Left colon (tissue), 2 donors: Measurements from ENCODE around the gene XXYLT1. TPM values are rescaled to one million over a fixed set of nuclear protein-coding genes. Genes with fewer than 3 reads are reported as not detected.
"Not testable (repeated sequence)": the region's sequence is repeated elsewhere in the genome, so short reads cannot be mapped to it uniquely, and the experiment has no call there.

ENCODE experiments used
- ATAC-seq: fragments of 200-7000 bp; cut with Tn5 transposase; one replicate; pipeline ENCODE4 v1.9.1; 2020; ENCODE audit warnings: mild to moderate bottlenecking, moderate library complexity
- DNase-seq, 2 donors: peaks; one replicate each; pipeline ENCODE4 v3.0.0-alpha.2; 2020
- intact Hi-C, 2 donors: fragments of 100-400 bp; cut with DNase I in 1 of 2; cut with micrococcal nuclease in 1 of 2; formaldehyde crosslinking; loops; one replicate each; pipeline versions ENCODE4 v1.11.2 to v1.14.0; 2022; cut with DNase I, micrococcal nuclease
- total RNA-seq, 2 donors: library from RNA; stranded (reverse); fragmentation: NEBNext Ultra II Directional; extraction: Animal tissue kit (Norgen Biotek cat#: 25700); gene quantifications; one replicate each; pipeline ENCODE4 v1.2.1, GENCODE V29; 2021
- donor health status: DM: no; HTN: no; CAD: no.
- donor health status: DM: yes; HTN: yes; CAD: no.

XXYLT1 gene
- total RNA-seq, 2 donors from 2014 or later = 8.0 to 13.5 TPM

- intact Hi-C loops = no loop called here
- no peak for ATAC-seq
- DNase-seq = no peak
Measured at GRCh38 chr3:195203606-195204005, 67.4 kb downstream of the XXYLT1 start.

GRCh38 chr3:195201295-195201694 lies 69.7 kb downstream of the XXYLT1 start:
- ATAC-seq (no peak), DNase-seq (no peak)
- intact Hi-C loops = no loop called here

GRCh38 chr3:195200010-195200822 lies 70.7 kb downstream of the XXYLT1 start:
- ATAC-seq (no peak), DNase-seq (no peak)
- intact Hi-C loops = no loop called here

- intact Hi-C loops = no loop called here
- no peak for ATAC-seq
- no peak for DNase-seq
Measured at GRCh38 chr3:195198426-195199346, 72.3 kb downstream of the XXYLT1 start.

GRCh38 chr3:195197765-195198425 lies 73.1 kb downstream of the XXYLT1 start:
- ATAC-seq = no peak
- intact Hi-C loops = no loop called here
- no peak for DNase-seq

GRCh38 chr3:195196266-195196665 lies 74.7 kb downstream of the XXYLT1 start:
- DNase-seq (no peak), ATAC-seq (no peak)
- intact Hi-C loops = no loop called here

GRCh38 chr3:195195321-195196209 lies 75.4 kb downstream of the XXYLT1 start:
- no peak for DNase-seq

GRCh38 chr3:195194559-195195206 lies 76.3 kb downstream of the XXYLT1 start:
- intact Hi-C loops = no loop called here

More at GRCh38 chr3:195195321-195196209, 75.4 kb downstream of the XXYLT1 start:
- no peak for ATAC-seq
- intact Hi-C loops = no loop called here

GRCh38 chr3:195191580-195191979 lies 79.4 kb downstream of the XXYLT1 start:
- intact Hi-C loops = no loop called here
- no peak for ATAC-seq

More at GRCh38 chr3:195194559-195195206, 76.3 kb downstream of the XXYLT1 start:
- ATAC-seq (no peak), DNase-seq (no peak)

GRCh38 chr3:195189821-195190220 lies 81.1 kb downstream of the XXYLT1 start:
- intact Hi-C loops = no loop called here
- ATAC-seq = no peak

More at GRCh38 chr3:195191580-195191979, 79.4 kb downstream of the XXYLT1 start:
- no peak for DNase-seq

GRCh38 chr3:195188426-195188927 lies 82.5 kb downstream of the XXYLT1 start:
- ATAC-seq (no peak), DNase-seq (no peak)
- intact Hi-C loops = no loop called here

More at GRCh38 chr3:195189821-195190220, 81.1 kb downstream of the XXYLT1 start:
- DNase-seq = no peak

- no peak for ATAC-seq
- intact Hi-C loops = no loop called here
- no peak for DNase-seq
Measured at GRCh38 chr3:195187609-195188425, 83.1 kb downstream of the XXYLT1 start.

- intact Hi-C loops, ATAC-seq, DNase-seq: not testable (repeated sequence)
Measured at GRCh38 chr3:195186710-195187047, 84.3 kb downstream of the XXYLT1 start.

GRCh38 chr3:195186041-195186709 lies 84.8 kb downstream of the XXYLT1 start:
- intact Hi-C loops = no loop called here
- ATAC-seq (no peak), DNase-seq (no peak)

- intact Hi-C loops = no loop called here
Measured at GRCh38 chr3:195185583-195185982, 85.4 kb downstream of the XXYLT1 start.

GRCh38 chr3:195184716-195185421 lies 86.1 kb downstream of the XXYLT1 start:
- DNase-seq (no peak), ATAC-seq (no peak)
- intact Hi-C loops = no loop called here

More at GRCh38 chr3:195185583-195185982, 85.4 kb downstream of the XXYLT1 start:
- DNase-seq (no peak), ATAC-seq (peak; percentile 92)
